ENCODE measurements around the gene SOCS4. TPM values are rescaled to one million over a fixed set of nuclear protein-coding genes. Genes with fewer than 3 reads are reported as not detected.
A peak's percentile ranks its signal among the peaks of the same experiment; 100 is the strongest.

The SOCS4 gene
- total RNA-seq, 2 experiments from 2014 or later, result 23.0 to 37.3 TPM

- Histone ChIP-seq H4K20me1 (ENCODE audit: insufficient read depth, low read length) (no peaks in the 10 kb centered on the region), H3K9me3 (ENCODE audit: low read length) (no peaks in the 10 kb centered on the region), H3K9me2 (ENCODE audit: insufficient read depth, low read length) (no peaks in the 10 kb centered on the region), H3K4me3 (ENCODE audit: low read depth, low read length, poor library complexity, severe bottlenecking) (no peak overlapping the region), H3K4me1 (ENCODE audit: insufficient read depth, low read length, poor library complexity, severe bottlenecking) (peaks cover 5% of the 10 kb centered on the region), H3K4me2 (ENCODE audit: low read length) (no peak overlapping the region), H3K36me3 (ENCODE audit: insufficient read depth, low read length) (no peaks in the 10 kb centered on the region), H3K79me2 (ENCODE audit: insufficient read depth, low read depth, low read length) (no peaks in the 10 kb centered on the region), H3K27ac (ENCODE audit: low read depth, low read length, poor library complexity, severe bottlenecking) (no peak overlapping the region), H2AFZ (ENCODE audit: low read length) (no peak overlapping the region)
- intact Hi-C loops (cut with micrococcal nuclease; ENCODE audit: unreplicated experiment), result loop anchor here (5.0 to 10.0 kb wide), 3 partner anchors 45 to 338 kb away; no protein-coding TSS in a partner anchor
- POLR2A ChIA-PET, result interaction anchor here (0.5 to 1.5 kb wide), 3 partner anchors 34 to 136 kb away, joined by 3 to 4 read pairs (median 4); no protein-coding TSS in a partner anchor
- CTCF ChIA-PET (ENCODE audit: unreplicated experiment), result no interaction called here
- TF ChIP-seq EZH2phosphoT487 (IDR thresholded peaks at IDR 0.05; ENCODE audit: borderline replicate concordance, low read depth, low read length) (no peak), CTCF (conservative IDR thresholded peaks at IDR 0.05; ENCODE audit: low read length) (no peak)
- DNase-seq (ENCODE audit: low spot score), result no peak
- BruUV-seq (replicated peaks), result no TSS peak
Measured at GRCh38 chr14:55086938-55087337, 59.9 kb downstream of the SOCS4 start.

- ChIA-PET POLR2A (no interaction called here), CTCF (ENCODE audit: unreplicated experiment) (no interaction called here)
- no peak overlapping the region for H3K4me2 ChIP-seq (ENCODE audit: low read length)
- H3K9me3 ChIP-seq (ENCODE audit: low read length), result no peaks in the 10 kb centered on the region
- H3K9me2 ChIP-seq (ENCODE audit: insufficient read depth, low read length), result no peaks in the 10 kb centered on the region
- no peaks in the 10 kb centered on the region for H3K36me3 ChIP-seq (ENCODE audit: insufficient read depth, low read length)
- no peak overlapping the region for H2AFZ ChIP-seq (ENCODE audit: low read length)
- peaks cover 12% of the 10 kb centered on the region for H3K4me1 ChIP-seq (ENCODE audit: insufficient read depth, low read length, poor library complexity, severe bottlenecking)
- intact Hi-C loops (cut with micrococcal nuclease; ENCODE audit: unreplicated experiment), result loop anchor here (5.0 to 10.0 kb wide), 3 partner anchors 44 to 336 kb away; no protein-coding TSS in a partner anchor
- no peak overlapping the region for H3K4me3 ChIP-seq (ENCODE audit: low read depth, low read length, poor library complexity, severe bottlenecking)
- TF ChIP-seq EZH2phosphoT487 (IDR thresholded peaks at IDR 0.05; ENCODE audit: borderline replicate concordance, low read depth, low read length) (no peak), CTCF (conservative IDR thresholded peaks at IDR 0.05; ENCODE audit: low read length) (no peak)
- no peaks in the 10 kb centered on the region for H3K79me2 ChIP-seq (ENCODE audit: insufficient read depth, low read depth, low read length)
- DNase-seq (ENCODE audit: low spot score), result no peak
- H3K27ac ChIP-seq (ENCODE audit: low read depth, low read length, poor library complexity, severe bottlenecking), result no peak overlapping the region
- H4K20me1 ChIP-seq (ENCODE audit: insufficient read depth, low read length), result no peaks in the 10 kb centered on the region
- BruUV-seq (replicated peaks), result no TSS peak
Measured at GRCh38 chr14:55088356-55088755, 61.3 kb downstream of the SOCS4 start.

- intact Hi-C loops (cut with micrococcal nuclease; ENCODE audit: unreplicated experiment), result no loop called here
- no peaks in the 10 kb centered on the region for H3K79me2 ChIP-seq (ENCODE audit: insufficient read depth, low read depth, low read length)
- peak overlapping the region; percentile 77; the same call in 1 of the 2 replicates for H2AFZ ChIP-seq (ENCODE audit: low read length)
- H3K27ac ChIP-seq (ENCODE audit: low read depth, low read length, poor library complexity, severe bottlenecking), result no peak overlapping the region
- TF ChIP-seq CTCF (conservative IDR thresholded peaks at IDR 0.05; ENCODE audit: low read length) (no peak), EZH2phosphoT487 (IDR thresholded peaks at IDR 0.05; ENCODE audit: borderline replicate concordance, low read depth, low read length) (no peak)
- ChIA-PET POLR2A (interaction anchor here (0.8 to 1.3 kb wide), 5 partner anchors 8 to 22 kb away, joined by 3 to 14 read pairs (median 3); no protein-coding TSS in a partner anchor), CTCF (ENCODE audit: unreplicated experiment) (interaction anchor here (1.1 kb wide), 1 partner anchor 68 kb away, joined by 3 read pairs; no protein-coding TSS in a partner anchor)
- no peaks in the 10 kb centered on the region for H3K36me3 ChIP-seq (ENCODE audit: insufficient read depth, low read length)
- BruUV-seq (replicated peaks), result no TSS peak
- no peak overlapping the region for H3K4me2 ChIP-seq (ENCODE audit: low read length)
- H4K20me1 ChIP-seq (ENCODE audit: insufficient read depth, low read length), result no peaks in the 10 kb centered on the region
- H3K9me3 ChIP-seq (ENCODE audit: low read length), result no peaks in the 10 kb centered on the region
- no peak for DNase-seq (ENCODE audit: low spot score)
- H3K4me1 ChIP-seq (ENCODE audit: insufficient read depth, low read length, poor library complexity, severe bottlenecking), result peaks cover 12% of the 10 kb centered on the region
- H3K4me3 ChIP-seq (ENCODE audit: low read depth, low read length, poor library complexity, severe bottlenecking), result no peak overlapping the region
- H3K9me2 ChIP-seq (ENCODE audit: insufficient read depth, low read length), result no peaks in the 10 kb centered on the region
Measured at GRCh38 chr14:55092341-55092740, 65.3 kb downstream of the SOCS4 start.
